Sigmoid colon (tissue), 7 donors: ENCODE results near the gene CDK15. TPM values are rescaled to one million over a fixed set of nuclear protein-coding genes. Genes with fewer than 3 reads are reported as not detected.

Experiments used
- DNase-seq: peaks from one replicate; pipeline ENCODE4 v3.0.0-alpha.2; 2019
- H3K27ac ChIP-seq, 4 donors: fragments of 200-600 bp; sonication (generic); one replicate each; pipeline ENCODE4 v1.5.1; 2016 to 2019; ENCODE audit warnings: mild to moderate bottlenecking in 1 of 4
- H3K27me3 ChIP-seq, 3 donors: fragments of 200-600 bp; sonication (generic); one replicate each; pipeline ENCODE4 v1.5.1; 2019; ENCODE audit warnings: mild to moderate bottlenecking in 1 of 3
- H3K36me3 ChIP-seq, 4 donors: fragments of 200-600 bp; sonication (generic); one replicate each; pipeline ENCODE4 v1.5.1; 2016 to 2019
- H3K4me1 ChIP-seq, 4 donors: fragments of 200-600 bp; sonication (generic); one replicate each; pipeline ENCODE4 v1.5.1; 2017 to 2019
- H3K4me3 ChIP-seq, 4 donors: fragments of 200-600 bp; sonication (generic); one replicate each; pipeline ENCODE4 v1.5.1; 2017 to 2019; ENCODE audit warnings: mild to moderate bottlenecking in 2 of 4, moderate library complexity in 1 of 4
- H3K9me3 ChIP-seq, 4 donors: fragments of 200-600 bp in 3 of 4; sonication (generic) in 3 of 4; one replicate each; pipeline versions ENCODE4 v1.5.1 to v1.6.1; 2013 to 2019
- EP300 ChIP-seq, 4 donors: sonication (generic); formaldehyde crosslinking; IDR thresholded peaks; one replicate each; pipeline ENCODE4 v1.6.1; 2017; ENCODE audit warnings: antibody characterized with exemption in 4 of 4
- POLR2A ChIP-seq, 2 donors: fragments of 450-650 bp; IDR thresholded peaks; one replicate each; pipeline ENCODE4 v1.6.1; 2016; ENCODE audit warnings: antibody characterized with exemption in 2 of 2, mild to moderate bottlenecking in 2 of 2, moderate library complexity in 2 of 2
- POLR2AphosphoS5 ChIP-seq, 4 donors: sonication (generic); formaldehyde crosslinking; IDR thresholded peaks; one replicate each; pipeline ENCODE4 v1.6.1; 2017; ENCODE audit warnings: antibody characterized with exemption in 4 of 4
- WGBS, 2 donors: extraction: QIAGEN DNeasy Blood & Tissue Kit; methylation state at CpG; one replicate each; pipeline ENCODE4 v1.1.7; 2013; 5-methylcytosine and 5-hydroxymethylcytosine counted together
- intact Hi-C: fragments of 100-400 bp; cut with DNase I; formaldehyde crosslinking; loops from one replicate; pipeline ENCODE4 v1.15.1; 2023
- polyA plus RNA-seq, 3 donors: library from polyadenylated mRNA; stranded (reverse); fragments of 200-250 nt; gene quantifications; one replicate each; pipeline ENCODE4 v1.2.3, GENCODE V29; 2013
- total RNA-seq, 4 donors: library from RNA; depleted of rRNA; stranded (reverse); fragments of >200 nt; gene quantifications; one replicate each; pipeline ENCODE4 v1.1.0, GENCODE V29; 2016
- TF ChIP-seq, protein P1 (sequence below), 4 experiments: fragments of 450-650 bp in 3 of 4; fragments of 200-600 bp in 1 of 4; IDR thresholded peaks; one replicate each; pipeline ENCODE4 v1.5.1; 2016 to 2019; ENCODE audit warnings: antibody characterized with exemption in 4 of 4, mild to moderate bottlenecking in 3 of 4, moderate library complexity in 2 of 4
- donor health status: healthy with polysubstance abuse.
- donor health status: Bipolar disorder and iron deficiency.
- donor health status: healthy.

CDK15 gene
- total and polyA plus RNA-seq, 7 donors, result 0.12 to 0.81 (median 0.55) TPM; not detected in 1

DNA sequence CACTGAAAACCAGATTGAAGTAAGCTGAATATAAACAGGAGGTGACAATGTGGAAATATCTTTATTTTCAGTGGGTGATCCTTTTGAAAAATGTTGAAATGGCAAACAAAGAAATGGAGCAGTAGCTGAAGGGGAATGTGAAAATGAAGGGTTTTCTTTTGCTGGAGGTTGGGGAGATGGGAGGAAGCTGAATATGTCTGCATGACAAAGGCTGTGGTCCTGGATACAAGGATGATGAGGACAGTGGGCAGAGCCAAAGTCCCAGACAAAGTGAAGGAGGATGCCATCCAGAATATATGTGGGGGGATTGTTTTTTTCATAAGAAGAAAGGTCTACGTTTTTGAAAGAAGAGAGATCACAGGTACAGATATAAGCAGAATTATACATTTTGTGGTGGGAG, 32.3 kb upstream of the CDK15 start:
- Histone ChIP-seq H3K4me1 (peaks cover 0 to 14% (median 1%) of the 10 kb centered on the region in 4 donors), H3K36me3 (no peaks in the 10 kb centered on the region), H3K27ac (no peak overlapping the region), H3K27me3 (no peaks in the 10 kb centered on the region), H3K9me3 (no peaks in the 10 kb centered on the region), H3K4me3 (no peak overlapping the region)
- intact Hi-C loops, result no loop called here
- no peak for DNase-seq
- 84 to 93% methylated on average over 1 of the region's 1 CpG for WGBS, 2 donors
- TF ChIP-seq, protein P1, sequence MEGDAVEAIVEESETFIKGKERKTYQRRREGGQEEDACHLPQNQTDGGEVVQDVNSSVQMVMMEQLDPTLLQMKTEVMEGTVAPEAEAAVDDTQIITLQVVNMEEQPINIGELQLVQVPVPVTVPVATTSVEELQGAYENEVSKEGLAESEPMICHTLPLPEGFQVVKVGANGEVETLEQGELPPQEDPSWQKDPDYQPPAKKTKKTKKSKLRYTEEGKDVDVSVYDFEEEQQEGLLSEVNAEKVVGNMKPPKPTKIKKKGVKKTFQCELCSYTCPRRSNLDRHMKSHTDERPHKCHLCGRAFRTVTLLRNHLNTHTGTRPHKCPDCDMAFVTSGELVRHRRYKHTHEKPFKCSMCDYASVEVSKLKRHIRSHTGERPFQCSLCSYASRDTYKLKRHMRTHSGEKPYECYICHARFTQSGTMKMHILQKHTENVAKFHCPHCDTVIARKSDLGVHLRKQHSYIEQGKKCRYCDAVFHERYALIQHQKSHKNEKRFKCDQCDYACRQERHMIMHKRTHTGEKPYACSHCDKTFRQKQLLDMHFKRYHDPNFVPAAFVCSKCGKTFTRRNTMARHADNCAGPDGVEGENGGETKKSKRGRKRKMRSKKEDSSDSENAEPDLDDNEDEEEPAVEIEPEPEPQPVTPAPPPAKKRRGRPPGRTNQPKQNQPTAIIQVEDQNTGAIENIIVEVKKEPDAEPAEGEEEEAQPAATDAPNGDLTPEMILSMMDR (IDR thresholded peaks at IDR 0.05), result no peak
- TF ChIP-seq POLR2AphosphoS5 (IDR thresholded peaks at IDR 0.05) (no peak), POLR2A (IDR thresholded peaks at IDR 0.05) (no peak), EP300 (IDR thresholded peaks at IDR 0.05) (no peak)

DNA sequence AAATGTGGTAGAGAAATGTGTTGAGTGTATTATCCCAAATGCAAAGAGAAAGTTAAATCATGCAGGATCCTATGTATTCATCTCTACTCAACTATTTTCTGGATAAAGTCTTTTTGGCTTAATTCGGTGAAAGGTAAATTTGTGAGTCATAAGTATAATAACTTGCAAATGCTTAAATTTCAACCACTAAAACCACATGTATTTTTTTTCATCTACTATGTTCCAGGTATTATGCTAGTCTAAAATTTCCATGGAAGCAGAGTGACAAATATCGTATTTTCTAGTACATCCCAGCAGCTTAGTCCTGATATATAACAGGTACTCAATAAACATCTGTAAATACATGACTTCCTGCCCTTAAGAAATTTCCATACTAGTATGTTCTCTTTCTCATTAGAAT, 31.8 kb upstream of the CDK15 start:
- Histone ChIP-seq H3K36me3 (no peaks in the 10 kb centered on the region), H3K27ac (no peak overlapping the region), H3K9me3 (no peaks in the 10 kb centered on the region), H3K4me1 (peaks cover 0 to 14% (median 1%) of the 10 kb centered on the region in 4 donors), H3K27me3 (no peaks in the 10 kb centered on the region), H3K4me3 (no peak overlapping the region)
- 90 to 94% methylated on average over 2 of the region's 2 CpGs for WGBS, 2 donors
- no peak for TF ChIP-seq POLR2AphosphoS5 (IDR thresholded peaks at IDR 0.05)
- TF ChIP-seq POLR2A (IDR thresholded peaks at IDR 0.05), result no peak
- TF ChIP-seq EP300 (IDR thresholded peaks at IDR 0.05), result no peak
- TF ChIP-seq, protein P1 (IDR thresholded peaks at IDR 0.05), result no peak
- no peak for DNase-seq
- intact Hi-C loops, result no loop called here

- Histone ChIP-seq H3K4me3 (no peak overlapping the region), H3K9me3 (no peaks in the 10 kb centered on the region), H3K4me1 (peaks cover 0 to 17% (median 5%) of the 10 kb centered on the region in 4 donors), H3K27me3 (no peaks in the 10 kb centered on the region), H3K27ac (no peak overlapping the region), H3K36me3 (no peaks in the 10 kb centered on the region)
- TF ChIP-seq POLR2A (IDR thresholded peaks at IDR 0.05) (no peak), POLR2AphosphoS5 (IDR thresholded peaks at IDR 0.05) (no peak), EP300 (IDR thresholded peaks at IDR 0.05) (no peak)
- TF ChIP-seq, protein P1 (IDR thresholded peaks at IDR 0.05), result no peak
- no peak for DNase-seq
- intact Hi-C loops, result no loop called here
- WGBS, 2 donors, result 96 to 97% methylated on average over 1 of the region's 1 CpG
Measured at GRCh38 chr2:201775326-201775725, 31.0 kb upstream of the CDK15 start.

- Histone ChIP-seq H3K27ac (no peak overlapping the region), H3K36me3 (no peaks in the 10 kb centered on the region), H3K9me3 (no peaks in the 10 kb centered on the region), H3K4me1 (peaks cover 0 to 24% (median 5%) of the 10 kb centered on the region in 4 donors), H3K27me3 (no peaks in the 10 kb centered on the region), H3K4me3 (no peak overlapping the region)
- intact Hi-C loops, result no loop called here
- DNase-seq, result no peak
- TF ChIP-seq POLR2A (IDR thresholded peaks at IDR 0.05) (no peak), POLR2AphosphoS5 (IDR thresholded peaks at IDR 0.05) (no peak), EP300 (IDR thresholded peaks at IDR 0.05) (no peak)
- TF ChIP-seq, protein P1 (IDR thresholded peaks at IDR 0.05), result no peak
Measured at GRCh38 chr2:201777043-201777442, 29.3 kb upstream of the CDK15 start.

DNA sequence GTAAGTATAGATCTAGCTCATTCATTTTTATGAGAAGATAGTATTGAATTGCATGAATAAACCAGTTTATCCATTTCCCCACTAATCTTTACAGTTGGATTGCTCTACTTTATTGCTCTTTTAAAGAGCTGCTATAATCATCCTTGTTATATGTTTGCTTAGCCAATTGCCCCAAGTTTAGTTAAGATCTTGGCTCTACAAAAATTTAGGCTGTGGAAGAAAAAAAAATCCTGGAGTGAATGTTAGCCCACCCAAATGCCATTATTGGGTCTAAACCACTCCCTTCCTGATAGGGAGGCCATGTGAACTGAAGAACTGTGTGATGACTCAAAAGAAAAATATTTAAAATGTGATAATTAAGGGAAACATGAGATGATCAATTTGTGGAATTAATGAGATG, 28.5 kb upstream of the CDK15 start:
- no peak for DNase-seq
- TF ChIP-seq POLR2A (IDR thresholded peaks at IDR 0.05) (no peak), POLR2AphosphoS5 (IDR thresholded peaks at IDR 0.05) (no peak), EP300 (IDR thresholded peaks at IDR 0.05) (no peak)
- TF ChIP-seq, protein P1 (IDR thresholded peaks at IDR 0.05), result no peak
- H3K36me3 ChIP-seq, result no peaks in the 10 kb centered on the region
- no peak overlapping the region for H3K4me3 ChIP-seq
- intact Hi-C loops, result no loop called here
- H3K27ac ChIP-seq, result no peak overlapping the region
- H3K4me1 ChIP-seq, result peaks cover 0 to 25% (median 5%) of the 10 kb centered on the region in 4 donors
- H3K9me3 ChIP-seq, result no peaks in the 10 kb centered on the region
- H3K27me3 ChIP-seq, result no peaks in the 10 kb centered on the region
